ENCODE data around the gene XRCC4. TPM values are rescaled to one million over a fixed set of nuclear protein-coding genes. Genes with fewer than 3 reads are reported as not detected.

Gene XRCC4
- total RNA-seq, 2 donors from 2014 or later = 10.6 to 17.3 TPM

GRCh38 chr5:83392766-83393503 is 315.6 kb downstream of the XRCC4 start:
- H3K4me3 Mint-ChIP-seq = no peak overlapping the region
- Histone ChIP-seq H3K4me1 (ENCODE audit: control insufficient read depth, insufficient read depth, low read length) (no peaks in the 10 kb centered on the region), H3K4me3 (ENCODE audit: low read length) (no peak overlapping the region), H3K9ac (ENCODE audit: extremely low read depth, low read length, poor library complexity, severe bottlenecking) (no peak overlapping the region), H3K9me3 (ENCODE audit: control insufficient read depth, low read length) (no peaks in the 10 kb centered on the region), H3K36me3 (ENCODE audit: control insufficient read depth, insufficient read depth, low read length) (no peaks in the 10 kb centered on the region), H3K27me3 (ENCODE audit: control insufficient read depth, insufficient read depth, low read length, poor library complexity, severe bottlenecking) (no peaks in the 10 kb centered on the region), H3K27ac (ENCODE audit: low read depth, low read length) (no peak overlapping the region)
- no peak for TF ChIP-seq CTCF (conservative IDR thresholded peaks at IDR 0.05)
- no peak for DNase-seq
- no peaks in the 10 kb centered on the region for H3K36me3 Mint-ChIP-seq (ENCODE audit: low read depth)
- H3K9me3 Mint-ChIP-seq = peaks cover under 1% of the 10 kb centered on the region
- 92 to 94% methylated on average over 6 to 9 of the region's 9 CpGs for WGBS, 2 experiments (ENCODE audit: insufficient coverage in 1 of 2, insufficient read length in 1 of 2)
- no peaks in the 10 kb centered on the region for H3K4me1 Mint-ChIP-seq
- no peak overlapping the region for H3K27ac Mint-ChIP-seq
- H3K27me3 Mint-ChIP-seq (ENCODE audit: insufficient read depth) = no peaks in the 10 kb centered on the region

- H3K4me1 ChIP-seq (ENCODE audit: control insufficient read depth, insufficient read depth, low read length) = no peaks in the 10 kb centered on the region
- WGBS, 2 experiments (ENCODE audit: insufficient coverage in 1 of 2, insufficient read length in 1 of 2) = 87% methylated on average over 1 of the region's 1 CpG; no CpG with 5 or more reads in 1 of the 2 experiments
- no peaks in the 10 kb centered on the region for H3K36me3 Mint-ChIP-seq (ENCODE audit: low read depth)
These were observed 316.1 kb downstream of the XRCC4 start for GRCh38 chr5:83393504-83393866.

GRCh38 chr5:83394190-83394589 is 316.8 kb downstream of the XRCC4 start:
- H3K9me3 ChIP-seq (ENCODE audit: control insufficient read depth, low read length) = no peaks in the 10 kb centered on the region
- Mint-ChIP-seq H3K4me3 (no peak overlapping the region), H3K4me1 (no peaks in the 10 kb centered on the region), H3K27me3 (ENCODE audit: insufficient read depth) (no peaks in the 10 kb centered on the region), H3K9me3 (peaks cover 1% of the 10 kb centered on the region), H3K36me3 (ENCODE audit: low read depth) (no peaks in the 10 kb centered on the region), H3K27ac (no peak overlapping the region)
- DNase-seq = no peak
- H3K4me1 ChIP-seq (ENCODE audit: control insufficient read depth, insufficient read depth, low read length) = no peaks in the 10 kb centered on the region
- H3K27me3 ChIP-seq (ENCODE audit: control insufficient read depth, insufficient read depth, low read length, poor library complexity, severe bottlenecking) = no peaks in the 10 kb centered on the region
- TF ChIP-seq CTCF (conservative IDR thresholded peaks at IDR 0.05) = no peak
- H3K27ac ChIP-seq (ENCODE audit: low read depth, low read length) = no peak overlapping the region
- H3K36me3 ChIP-seq (ENCODE audit: control insufficient read depth, insufficient read depth, low read length) = no peaks in the 10 kb centered on the region
- no peak overlapping the region for H3K4me3 ChIP-seq (ENCODE audit: low read length)
- WGBS, 2 experiments (ENCODE audit: insufficient coverage in 1 of 2, insufficient read length in 1 of 2) = 94 to 100% methylated on average over 2 of the region's 2 CpGs
- H3K9ac ChIP-seq (ENCODE audit: extremely low read depth, low read length, poor library complexity, severe bottlenecking) = no peak overlapping the region

More at GRCh38 chr5:83393504-83393866, 316.1 kb downstream of the XRCC4 start:
- no peaks in the 10 kb centered on the region for H3K36me3 ChIP-seq (ENCODE audit: control insufficient read depth, insufficient read depth, low read length)
- no peak overlapping the region for H3K4me3 ChIP-seq (ENCODE audit: low read length)
- no peak for DNase-seq
- Mint-ChIP-seq H3K4me3 (no peak overlapping the region), H3K4me1 (no peaks in the 10 kb centered on the region), H3K27me3 (ENCODE audit: insufficient read depth) (no peaks in the 10 kb centered on the region), H3K9me3 (peaks cover 1% of the 10 kb centered on the region), H3K27ac (no peak overlapping the region)
- H3K27ac ChIP-seq (ENCODE audit: low read depth, low read length) = no peak overlapping the region
- no peak for TF ChIP-seq CTCF (conservative IDR thresholded peaks at IDR 0.05)
- H3K27me3 ChIP-seq (ENCODE audit: control insufficient read depth, insufficient read depth, low read length, poor library complexity, severe bottlenecking) = no peaks in the 10 kb centered on the region
- H3K9ac ChIP-seq (ENCODE audit: extremely low read depth, low read length, poor library complexity, severe bottlenecking) = no peak overlapping the region
- H3K9me3 ChIP-seq (ENCODE audit: control insufficient read depth, low read length) = no peaks in the 10 kb centered on the region

Data from endodermal cell (in vitro differentiated cells).